DOHH2 (cell line): ENCODE data around the gene NUAK2.

Experiments
- CTCF ChIP-seq: fragments of 200-600 bp; sonication (generic); IDR thresholded peaks from one replicate; pipeline ENCODE4 v1.5.1; 2014; ENCODE audit warnings: antibody characterized with exemption, mild to moderate bottlenecking, low read depth, low read length; ENCODE audit not compliant: poor library complexity, severe bottlenecking
- EZH2phosphoT487 ChIP-seq: fragments of 200-600 bp; sonication (generic); IDR thresholded peaks from 2 replicates; pipeline ENCODE4 v1.6.1; 2017; ENCODE audit warnings: borderline replicate concordance, mild to moderate bottlenecking, antibody characterized with exemption, low read length, moderate library complexity, mixed read lengths

- TF ChIP-seq CTCF (no peak), EZH2phosphoT487 (no peak)
Measured at GRCh38 chr1:205304046-205304694, 17.4 kb downstream of the NUAK2 start.
